ENCODE data around the gene SYT15. TPM values are rescaled to one million over a fixed set of nuclear protein-coding genes. Genes with fewer than 3 reads are reported as not detected.

SYT15 gene
- polyA plus RNA-seq, 4 donors: 7.3 to 18.4 (median 10.3) TPM

DNA sequence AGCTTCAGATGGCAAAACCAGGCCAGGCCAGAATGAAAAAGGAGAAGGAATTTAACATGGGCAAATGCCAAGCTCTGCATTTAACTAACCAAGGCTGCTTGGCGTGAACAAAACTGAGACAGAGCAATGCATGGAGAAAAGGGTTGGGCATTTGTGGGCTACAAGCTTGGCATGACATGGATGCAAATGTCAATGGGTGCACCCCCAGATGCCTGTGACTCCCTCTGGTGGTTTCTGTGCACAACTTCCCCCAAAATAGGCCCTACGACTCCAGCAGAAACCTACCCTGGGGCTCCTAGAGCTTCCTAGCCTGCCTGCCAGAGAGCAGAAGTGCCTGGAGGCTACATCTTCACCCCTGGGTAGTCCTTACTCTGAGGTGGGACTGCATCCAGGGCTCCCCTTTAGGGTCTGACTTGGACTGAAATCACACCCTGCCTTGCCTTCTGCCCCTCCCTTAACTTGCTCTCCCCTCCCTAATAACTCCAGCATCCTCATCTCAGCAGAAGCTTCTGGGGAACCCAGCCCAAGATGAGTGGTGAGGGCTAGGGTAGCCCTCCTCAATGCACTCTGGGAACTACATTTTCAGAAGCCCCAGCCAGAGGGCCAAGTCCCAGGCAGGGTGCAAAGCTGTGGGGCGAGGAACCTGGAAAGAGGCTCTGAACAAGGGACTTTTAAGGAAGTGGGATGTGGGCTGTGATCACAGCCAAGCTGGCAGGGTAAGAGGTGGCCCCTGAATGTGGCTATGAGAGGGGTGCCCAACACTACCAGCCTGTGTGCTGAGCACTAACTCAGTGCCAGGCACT, 33.7 kb upstream of the SYT15 start:
- DNase-seq (ENCODE audit: low read depth in 4 of 4, low spot score in 3 of 4): no peak

DNA sequence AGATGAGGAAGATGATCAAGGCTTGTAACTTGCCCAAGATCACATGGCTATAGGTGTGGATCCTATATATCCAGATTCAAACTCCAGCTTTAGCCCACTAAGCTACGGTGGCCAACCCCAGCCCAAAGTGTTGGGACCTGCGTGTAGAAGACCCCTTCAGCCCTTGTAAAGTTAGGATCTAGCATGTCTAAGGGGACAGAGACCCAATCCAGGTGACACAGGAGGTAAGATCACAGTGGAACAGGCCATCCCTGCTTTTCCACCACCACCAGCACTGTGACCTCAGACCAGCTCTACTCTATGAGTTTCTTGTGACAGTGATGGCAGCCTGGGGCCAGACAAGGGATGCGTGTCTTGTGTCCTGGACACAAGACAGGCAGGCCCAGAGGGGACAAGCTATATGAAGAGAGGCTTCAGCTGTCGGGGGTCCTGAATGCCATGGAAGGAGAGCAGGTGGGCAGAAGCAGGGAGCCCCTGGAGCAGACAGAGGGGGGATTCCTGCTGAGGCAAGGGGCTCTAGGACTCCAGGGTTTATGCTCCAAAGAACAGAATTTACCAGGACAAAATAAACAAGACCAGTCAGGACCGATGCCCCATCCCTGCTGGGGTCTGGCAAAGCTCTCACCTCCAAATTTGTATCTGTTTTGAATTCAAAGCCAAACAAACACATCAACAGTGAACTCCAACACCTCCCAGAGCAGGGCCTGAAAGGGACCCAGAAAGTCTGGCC, 32.9 kb upstream of the SYT15 start:
- DNase-seq (ENCODE audit: low read depth in 4 of 4, low spot score in 3 of 4): no peak

DNA sequence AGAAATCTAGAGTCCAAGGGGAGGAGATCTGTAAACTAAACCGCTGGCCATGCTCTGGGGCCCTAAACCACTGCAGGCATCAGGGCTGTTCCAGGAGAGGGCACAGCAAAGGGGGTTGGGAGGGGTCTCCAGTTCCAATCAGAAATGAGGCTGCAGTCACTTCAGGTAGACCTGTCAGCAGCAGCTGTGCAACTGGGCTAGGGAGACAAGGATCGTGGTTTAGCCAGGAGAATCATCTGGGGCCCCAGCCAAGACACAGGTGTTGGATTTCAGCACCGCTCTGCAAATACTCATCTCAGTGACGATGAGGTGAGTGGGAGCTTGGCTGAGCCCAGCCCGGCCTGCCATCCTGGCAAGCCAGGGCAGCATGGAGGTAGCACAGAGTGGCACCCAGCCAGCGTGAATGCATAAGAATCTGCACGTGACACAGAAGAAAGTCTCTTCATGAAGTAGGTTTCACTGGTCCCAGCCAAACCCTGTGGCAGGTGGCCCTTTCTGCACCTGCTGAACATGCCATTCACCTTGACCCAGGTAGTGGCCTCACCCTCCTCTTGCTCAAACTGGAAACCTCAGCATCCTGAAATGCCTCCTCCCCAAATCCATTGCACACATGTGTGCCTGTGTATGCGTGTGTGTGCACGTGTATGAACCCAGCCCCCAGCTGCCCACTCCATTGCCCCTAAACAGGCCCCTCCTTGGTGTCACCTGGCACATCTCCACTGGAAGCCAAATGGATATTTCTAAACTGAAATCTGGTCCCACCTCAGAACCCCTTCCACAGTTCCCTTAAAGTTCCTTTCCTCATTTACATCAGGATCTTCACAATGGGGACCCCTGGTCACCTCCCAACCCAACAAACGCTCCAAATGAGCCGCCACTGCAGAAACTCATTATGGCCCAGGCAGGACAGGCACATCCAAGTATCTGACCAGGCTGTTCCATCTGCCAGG, 32.1 kb upstream of the SYT15 start:
- DNase-seq (ENCODE audit: low read depth in 4 of 4, low spot score in 3 of 4): no peak

DNA sequence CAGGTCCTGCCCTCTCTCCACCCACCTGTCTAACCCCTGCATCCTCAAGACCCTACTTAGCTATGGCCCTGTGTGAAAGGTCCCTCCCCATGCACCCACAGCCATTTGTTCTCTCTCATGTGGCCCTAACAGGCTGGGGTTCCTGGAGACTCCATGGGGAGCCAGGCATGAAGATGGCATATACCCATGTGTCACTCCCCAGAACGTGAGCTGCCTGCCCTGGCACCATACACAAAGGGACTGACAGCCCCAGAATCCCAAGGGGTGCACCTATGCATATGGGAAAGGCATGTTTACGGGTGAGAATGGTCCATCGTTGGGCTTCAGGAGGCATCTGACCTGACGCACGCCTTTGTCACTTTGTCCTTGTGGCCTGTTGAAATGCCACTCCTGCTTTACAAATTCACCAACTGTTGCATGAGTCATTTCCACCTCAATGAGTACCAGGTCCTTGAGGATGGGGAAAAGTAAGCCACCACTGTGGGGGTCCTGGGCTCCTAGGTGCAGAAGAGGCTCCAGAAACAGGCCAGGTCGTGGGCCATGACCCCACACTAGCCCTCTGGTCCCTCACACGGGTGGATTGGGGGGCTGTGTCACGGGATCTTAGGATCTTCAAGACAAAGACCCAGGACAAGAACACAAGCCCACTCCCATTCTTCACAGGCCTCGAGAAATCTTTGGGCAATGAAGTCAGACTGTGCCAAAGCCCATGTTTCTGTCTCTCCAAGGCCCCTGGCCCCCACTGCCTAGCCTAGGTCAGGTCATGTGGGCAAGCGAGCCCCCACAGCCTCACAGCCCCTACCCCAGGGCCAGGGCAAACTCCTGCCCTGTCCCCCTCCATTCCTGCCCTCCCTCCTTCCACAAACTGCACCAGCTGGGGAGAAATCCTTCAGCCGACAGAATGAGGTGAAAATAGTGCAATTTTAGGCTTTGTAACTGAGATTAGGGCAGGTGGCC, 31.1 kb upstream of the SYT15 start:
- DNase-seq (ENCODE audit: low read depth in 4 of 4, low spot score in 3 of 4): no peak

DNA sequence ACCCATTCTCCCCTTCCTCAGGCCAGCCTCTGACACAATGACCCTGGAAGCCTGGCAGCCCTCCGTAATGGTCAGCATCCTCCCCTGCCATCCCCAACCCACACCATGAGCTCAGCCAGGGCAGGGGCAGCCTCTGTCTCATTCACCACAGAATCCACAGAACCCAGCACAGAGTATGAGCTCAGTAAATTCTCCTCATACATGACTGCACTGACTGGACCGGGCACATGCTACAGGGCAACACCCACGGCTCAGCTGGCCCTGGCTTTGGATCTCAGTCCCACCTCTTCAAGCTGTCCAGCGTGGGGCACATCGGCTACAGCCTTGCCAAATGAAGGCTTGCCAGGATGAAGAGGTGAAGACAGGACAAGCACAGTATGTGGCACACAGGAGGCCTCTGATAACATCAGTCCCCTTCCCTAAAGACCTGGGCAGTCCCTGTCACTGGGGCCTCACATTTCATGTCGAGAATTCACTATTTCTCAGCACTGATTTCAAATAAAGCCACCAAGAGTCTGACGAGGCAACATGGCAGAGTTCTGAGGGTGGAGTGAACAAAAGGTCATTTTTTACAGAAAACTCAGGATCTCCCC, 30.3 kb upstream of the SYT15 start:
- no peak for DNase-seq (ENCODE audit: low read depth in 4 of 4, low spot score in 3 of 4)

DNA sequence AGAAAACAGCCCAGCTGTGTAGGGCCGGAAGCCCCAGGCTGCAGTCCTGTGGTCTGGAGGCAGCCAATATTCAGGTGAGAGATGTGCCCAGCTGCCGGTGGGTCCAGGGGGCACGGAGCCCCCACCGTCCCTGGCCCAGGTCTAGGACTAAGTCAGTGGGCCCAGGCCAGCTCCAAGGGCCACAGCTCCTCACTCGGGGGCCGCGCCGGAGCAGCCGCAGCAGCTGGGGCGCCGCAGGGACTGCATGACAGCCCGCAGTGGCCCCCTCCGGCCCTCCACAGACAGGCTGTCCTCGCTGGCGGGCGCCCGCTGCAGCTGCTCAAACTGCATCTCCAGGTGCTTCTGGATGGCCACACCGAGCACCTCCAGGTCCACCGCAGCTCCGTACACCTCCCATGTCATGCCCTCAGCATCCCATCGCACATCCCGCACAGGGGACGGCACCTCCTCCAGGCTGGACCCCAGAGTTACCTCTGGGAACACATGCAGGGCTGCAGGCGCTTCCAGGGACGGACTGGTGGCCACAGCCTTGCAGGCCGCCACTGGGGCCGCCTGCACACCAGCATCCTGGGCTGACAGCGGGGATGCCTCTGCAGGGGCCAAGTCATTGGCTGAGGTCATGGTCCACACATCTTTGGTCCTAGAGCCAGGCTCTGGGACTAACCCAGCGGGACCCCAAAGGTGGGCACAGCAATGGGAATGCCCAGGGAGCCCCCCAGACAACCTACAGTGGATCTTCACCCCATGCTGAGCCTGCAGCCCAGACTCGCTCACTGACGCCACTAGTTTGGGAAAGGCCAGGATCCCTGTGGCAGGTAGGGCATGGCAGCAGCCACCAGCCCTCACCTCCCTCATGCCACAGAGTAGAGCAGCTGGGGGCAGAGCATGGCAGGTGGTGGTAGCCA, 29.5 kb upstream of the SYT15 start:
- DNase-seq (ENCODE audit: low read depth in 4 of 4, low spot score in 3 of 4): no peak

DNA sequence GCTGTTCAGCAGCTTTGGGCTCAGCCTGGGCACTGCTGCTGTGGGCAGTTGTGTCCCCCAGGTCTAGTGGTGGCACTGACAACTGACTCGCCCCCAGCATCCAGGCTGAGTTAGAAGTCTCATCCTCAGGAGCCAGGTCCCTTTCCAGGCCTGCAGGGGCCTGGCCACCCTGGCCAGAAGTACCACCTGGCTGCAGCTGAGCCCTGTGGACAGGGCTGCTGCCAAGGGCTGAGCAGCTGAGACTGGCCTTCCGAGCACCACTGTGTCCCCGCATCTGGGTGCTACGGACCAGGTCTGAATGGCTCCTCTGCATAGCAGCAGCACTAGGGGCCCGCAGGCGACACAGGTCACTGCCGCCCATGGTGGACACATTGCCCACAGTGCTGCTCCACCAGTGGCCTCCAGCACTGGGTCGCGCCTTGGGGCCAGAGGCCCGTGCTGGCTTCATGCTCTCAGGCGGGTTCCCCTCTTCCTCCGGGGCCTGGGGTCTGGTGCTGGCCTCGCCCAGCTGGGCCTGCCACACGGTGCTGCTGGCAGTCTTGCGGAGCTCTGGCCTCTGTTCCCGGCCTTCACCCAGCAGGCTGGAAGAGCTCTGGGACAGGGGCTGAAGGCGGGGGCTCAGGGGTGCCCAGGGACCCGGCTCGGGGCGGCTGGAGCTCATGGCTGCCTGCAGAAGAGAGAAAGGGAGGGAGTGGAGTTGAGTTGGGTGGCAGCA, 28.7 kb upstream of the SYT15 start:
- DNase-seq (ENCODE audit: low read depth in 4 of 4, low spot score in 3 of 4): no peak

DNA sequence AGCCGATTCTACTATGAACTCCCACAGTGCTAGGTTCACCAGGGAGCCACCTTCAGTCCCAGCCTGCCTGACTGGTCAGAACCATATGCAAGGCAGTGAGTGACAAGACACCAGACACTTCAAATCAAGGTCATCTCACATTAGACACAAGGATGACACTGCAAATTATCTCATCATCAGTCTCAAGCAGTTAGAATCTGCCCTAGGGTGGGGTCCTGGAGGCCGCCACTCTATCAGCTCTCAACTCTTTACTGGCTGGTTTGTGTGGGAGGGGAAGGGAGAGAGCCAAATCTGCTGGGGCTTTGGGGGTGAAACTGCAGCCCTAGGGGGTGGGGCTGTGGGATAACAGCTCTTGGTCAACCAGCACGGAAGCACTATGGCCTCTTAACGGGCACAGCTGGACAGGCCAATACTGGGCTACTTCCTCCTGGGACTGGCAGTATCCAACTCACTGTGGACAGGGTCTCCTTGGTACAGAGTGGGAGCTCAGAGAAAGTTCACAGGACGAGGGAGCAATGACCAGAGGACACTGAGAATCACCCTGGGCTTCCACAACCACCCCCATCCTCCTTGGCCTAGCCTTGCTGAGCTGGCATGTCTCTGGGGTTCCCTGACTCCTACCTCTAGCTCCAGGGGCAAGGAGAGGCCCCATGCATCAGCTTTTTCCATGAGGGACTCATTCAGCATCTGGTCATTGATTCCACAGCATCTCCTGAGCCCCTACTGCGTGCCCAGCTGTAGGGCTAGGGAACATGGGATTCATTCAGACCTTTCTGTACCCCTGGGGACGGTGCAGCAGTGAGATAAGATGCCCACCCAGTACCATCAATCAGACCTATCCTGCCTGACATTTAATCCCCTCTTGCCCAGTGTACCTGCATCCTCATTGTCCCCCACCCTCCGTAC, 27.9 kb upstream of the SYT15 start:
- no peak for DNase-seq (ENCODE audit: low read depth in 4 of 4, low spot score in 3 of 4)

DNA sequence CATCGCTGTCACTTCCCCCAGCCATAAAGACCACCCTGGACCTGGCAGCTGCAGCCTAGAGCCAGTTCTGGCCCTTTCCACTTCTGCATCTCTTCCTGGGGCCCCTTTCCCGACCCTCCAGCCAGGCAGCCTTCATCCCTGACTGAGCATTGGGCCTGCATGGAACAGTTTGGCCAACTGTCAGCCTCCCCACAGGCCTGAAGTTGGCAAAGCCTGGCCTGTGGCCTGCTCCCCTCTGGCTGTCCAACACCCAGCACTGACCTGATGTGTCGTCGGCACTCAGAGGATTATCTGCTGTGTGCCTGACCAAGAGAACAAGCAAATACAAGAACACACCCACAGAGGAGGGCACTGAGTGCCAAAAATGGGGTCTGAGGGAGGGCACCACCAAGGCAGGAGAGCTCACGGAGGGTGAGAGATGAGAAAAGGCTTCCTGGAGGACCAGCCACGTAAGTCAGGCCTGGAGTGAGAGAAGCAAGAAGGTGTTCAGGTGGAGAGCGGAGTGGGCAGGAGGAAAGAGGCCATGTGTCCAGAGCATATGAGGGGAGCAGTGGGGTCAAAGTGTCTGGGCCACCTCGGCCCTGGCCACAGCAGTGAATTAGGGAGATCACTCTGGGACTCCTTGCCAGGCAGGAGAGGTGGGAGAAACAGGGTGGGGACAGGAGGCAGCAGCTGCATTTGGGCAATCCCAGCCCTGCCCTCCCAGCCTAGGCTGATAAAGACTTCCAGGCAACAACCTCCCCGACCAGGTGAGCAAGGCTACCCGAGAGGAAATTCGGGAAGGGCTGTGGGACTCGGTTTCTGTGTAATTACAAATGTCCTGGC, 27.0 kb upstream of the SYT15 start:
- DNase-seq (ENCODE audit: low read depth in 4 of 4, low spot score in 3 of 4): no peak

DNA sequence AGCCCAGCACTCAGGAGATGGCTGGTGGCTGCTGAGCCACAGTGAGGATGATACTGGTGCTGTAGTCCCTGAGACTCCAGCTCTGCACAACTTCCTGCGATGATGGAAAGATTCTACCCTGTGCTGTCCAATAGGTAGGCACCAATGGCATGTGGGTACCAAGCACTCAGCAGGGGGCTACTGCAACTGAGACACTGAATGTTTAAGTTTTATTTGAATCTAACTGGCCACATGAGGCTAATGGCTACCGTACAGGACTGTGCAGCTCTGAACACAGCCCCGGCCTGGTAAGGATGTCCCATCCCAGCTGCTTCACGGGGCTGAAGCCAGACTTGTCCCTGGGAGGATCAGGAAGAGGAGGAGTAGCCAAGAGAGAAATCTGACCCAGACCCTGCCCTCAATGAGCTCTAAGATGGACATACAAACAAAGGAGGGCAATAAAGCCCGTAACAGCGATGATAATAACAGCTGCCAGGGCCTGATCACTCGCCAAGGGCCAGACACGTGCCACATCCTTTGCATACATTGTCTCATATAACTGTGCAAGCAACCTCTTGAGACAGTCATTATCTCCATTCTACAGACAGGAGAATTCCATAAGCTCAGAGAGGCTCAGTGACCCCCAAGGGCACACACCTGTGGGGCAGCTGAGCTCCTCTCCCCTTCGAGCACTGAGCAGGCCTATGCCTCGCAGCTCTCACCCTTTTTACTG, 26.2 kb upstream of the SYT15 start:
- no peak for DNase-seq (ENCODE audit: low read depth in 4 of 4, low spot score in 3 of 4)

DNA sequence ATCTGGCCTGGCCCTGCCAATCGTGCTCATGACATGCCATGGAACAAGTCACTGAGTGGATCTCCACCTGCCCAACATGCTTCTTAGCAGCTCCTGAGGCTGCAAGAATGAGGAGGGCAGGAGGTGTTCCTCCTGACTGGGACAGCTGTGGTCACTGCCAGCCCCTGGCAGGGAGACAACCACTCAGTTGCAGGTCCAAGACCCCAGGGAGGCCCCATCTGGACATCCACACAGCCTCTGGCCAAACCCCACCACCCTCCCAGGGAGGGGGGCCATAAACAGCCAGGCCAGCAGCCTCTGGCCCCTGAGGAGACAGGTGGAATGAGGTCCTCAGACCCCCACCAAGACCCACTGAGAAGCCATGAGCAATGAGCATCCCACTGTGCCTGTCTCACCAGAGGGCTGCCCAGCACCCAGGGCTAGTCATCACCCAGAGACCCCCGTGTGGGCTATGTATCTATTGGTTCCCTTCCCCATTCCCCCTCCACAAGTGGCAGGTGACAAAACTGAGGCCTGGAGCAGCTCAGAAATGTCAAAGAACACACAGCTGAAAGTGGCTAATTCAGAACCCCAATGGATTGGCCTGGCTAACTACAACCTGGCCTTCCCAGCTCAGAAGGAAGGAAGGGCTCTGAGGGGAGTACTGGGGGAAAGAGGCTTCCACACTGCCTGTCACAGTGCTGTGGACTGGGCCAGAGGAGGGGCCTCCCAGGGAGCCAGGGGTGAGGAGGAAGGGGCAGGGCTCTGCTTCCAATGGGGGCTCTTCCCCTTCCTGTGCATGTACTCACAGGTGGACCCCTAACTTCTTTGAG, 25.5 kb upstream of the SYT15 start:
- no peak for DNase-seq (ENCODE audit: low read depth in 4 of 4, low spot score in 3 of 4)

DNA sequence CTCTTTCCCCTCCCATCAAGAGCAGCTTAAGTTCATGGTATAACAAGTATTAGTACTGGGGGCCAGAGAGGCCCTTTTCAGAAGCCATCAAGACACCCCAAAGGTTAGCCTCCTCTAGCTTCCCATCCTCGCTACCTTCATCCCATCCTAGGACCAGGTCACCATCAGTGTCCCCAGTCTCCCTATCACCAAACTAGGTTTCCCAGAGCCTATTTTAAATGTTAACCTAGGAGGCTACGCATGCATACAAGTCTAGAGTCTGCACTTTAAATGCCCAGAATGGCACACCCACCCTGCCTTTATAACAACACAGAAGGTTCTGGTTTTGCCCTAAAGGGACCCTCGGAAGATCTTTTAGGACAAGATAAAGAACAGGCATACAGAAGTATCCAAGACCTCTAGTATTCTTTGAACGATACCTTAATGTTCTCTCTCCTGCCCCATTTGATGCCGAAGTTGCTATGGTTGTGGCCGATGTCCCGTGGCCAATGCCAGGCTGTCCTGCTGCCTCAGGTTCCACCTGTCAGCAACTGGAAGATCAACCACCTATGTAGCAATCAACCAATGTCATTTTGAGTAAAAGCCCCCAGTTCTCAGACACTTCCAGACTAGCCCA, 24.7 kb upstream of the SYT15 start:
- DNase-seq (ENCODE audit: low read depth in 4 of 4, low spot score in 3 of 4): no peak

DNA sequence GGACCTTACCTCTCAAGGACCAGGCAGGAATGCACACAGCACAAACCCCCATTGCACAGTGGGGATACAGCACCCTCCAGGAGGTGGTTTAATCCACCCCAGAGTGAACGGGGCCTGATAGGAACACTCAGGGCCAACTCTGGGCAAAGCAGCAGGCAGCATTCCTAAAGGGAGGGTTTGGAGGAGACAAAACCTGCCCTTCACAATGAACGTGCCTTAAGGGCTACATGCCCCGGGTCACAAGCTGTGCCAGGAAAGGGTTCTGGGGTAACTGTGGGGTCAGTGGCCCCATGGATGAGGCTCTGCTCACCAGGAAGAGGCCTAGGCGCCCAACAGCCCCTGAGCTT, 23.6 kb upstream of the SYT15 start:
- DNase-seq (ENCODE audit: low read depth in 4 of 4, low spot score in 3 of 4): no peak
